Esophagus squamous epithelium (tissue), 4 donors: ENCODE results near the gene FAM83D.

Experiments used
- POLR2A ChIP-seq, 4 donors: fragments of 450-650 bp; IDR thresholded peaks; one replicate each; pipeline ENCODE4 v1.6.1; 2017; ENCODE audit warnings: antibody characterized with exemption in 4 of 4, mild to moderate bottlenecking in 4 of 4, moderate library complexity in 3 of 4
- TF ChIP-seq, protein P1 (sequence below), 6 experiments: fragments of 450-650 bp in 4 of 6; fragments of 200-600 bp in 2 of 6; sonication (generic) in 2 of 6; IDR thresholded peaks; one replicate each; pipeline ENCODE4 v1.5.1; 2016 to 2019; ENCODE audit warnings: antibody characterized with exemption in 6 of 6, mild to moderate bottlenecking in 4 of 6, moderate library complexity in 4 of 6

DNA sequence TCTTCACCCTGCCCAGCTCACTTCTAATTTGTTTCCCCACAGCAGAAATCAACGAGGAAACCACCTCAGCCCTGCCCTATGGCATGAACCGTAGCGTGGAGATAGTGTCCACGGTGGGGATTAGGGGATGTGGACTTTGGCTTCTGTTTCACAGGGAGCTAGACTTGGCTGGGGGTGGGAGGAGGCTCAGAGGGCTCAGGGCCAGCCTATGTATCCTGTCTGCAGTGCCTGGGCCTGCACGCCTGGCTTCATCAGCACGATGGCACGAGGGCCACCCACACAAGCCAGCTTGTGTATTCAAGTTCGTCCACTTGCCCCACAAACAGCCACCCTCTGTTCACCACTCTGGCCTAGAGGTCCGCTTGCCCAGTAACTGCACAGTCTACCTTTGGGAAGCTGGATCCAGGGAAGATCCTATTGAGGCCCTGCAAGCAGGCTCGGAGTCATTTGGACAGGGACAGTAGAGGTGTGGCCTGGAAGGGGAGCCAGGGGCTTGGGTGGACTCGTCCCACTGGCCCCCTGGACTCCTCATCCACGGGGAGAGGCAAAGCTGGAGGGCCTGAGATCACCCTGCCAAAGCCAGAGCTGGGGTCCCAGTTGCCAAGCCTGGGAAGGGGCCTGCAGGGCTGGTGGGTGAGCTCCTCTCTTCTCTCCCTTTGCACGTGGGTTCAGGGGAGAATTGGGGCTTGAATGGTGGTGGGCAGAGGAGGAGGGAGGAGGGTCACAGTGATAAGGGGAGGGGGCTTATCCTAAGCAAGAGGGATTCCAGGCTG is 38.0 kb upstream of the FAM83D start:
- TF ChIP-seq, protein P1, sequence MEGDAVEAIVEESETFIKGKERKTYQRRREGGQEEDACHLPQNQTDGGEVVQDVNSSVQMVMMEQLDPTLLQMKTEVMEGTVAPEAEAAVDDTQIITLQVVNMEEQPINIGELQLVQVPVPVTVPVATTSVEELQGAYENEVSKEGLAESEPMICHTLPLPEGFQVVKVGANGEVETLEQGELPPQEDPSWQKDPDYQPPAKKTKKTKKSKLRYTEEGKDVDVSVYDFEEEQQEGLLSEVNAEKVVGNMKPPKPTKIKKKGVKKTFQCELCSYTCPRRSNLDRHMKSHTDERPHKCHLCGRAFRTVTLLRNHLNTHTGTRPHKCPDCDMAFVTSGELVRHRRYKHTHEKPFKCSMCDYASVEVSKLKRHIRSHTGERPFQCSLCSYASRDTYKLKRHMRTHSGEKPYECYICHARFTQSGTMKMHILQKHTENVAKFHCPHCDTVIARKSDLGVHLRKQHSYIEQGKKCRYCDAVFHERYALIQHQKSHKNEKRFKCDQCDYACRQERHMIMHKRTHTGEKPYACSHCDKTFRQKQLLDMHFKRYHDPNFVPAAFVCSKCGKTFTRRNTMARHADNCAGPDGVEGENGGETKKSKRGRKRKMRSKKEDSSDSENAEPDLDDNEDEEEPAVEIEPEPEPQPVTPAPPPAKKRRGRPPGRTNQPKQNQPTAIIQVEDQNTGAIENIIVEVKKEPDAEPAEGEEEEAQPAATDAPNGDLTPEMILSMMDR (IDR thresholded peaks at IDR 0.05) = no peak
- no peak for TF ChIP-seq POLR2A (IDR thresholded peaks at IDR 0.05)
